ENCODE measurements around the gene PRPF40B.

PRPF40B gene

GRCh38 chr12:49642370-49642802, 19.0 kb downstream of the PRPF40B start:
- no peaks in the 10 kb centered on the region for H3K27me3 ChIP-seq (ENCODE audit: control insufficient read depth, insufficient read depth, low read length)
- H3K27ac ChIP-seq (ENCODE audit: low read depth, low read length) = no peak overlapping the region
- peaks cover 5% of the 10 kb centered on the region for H3K4me1 ChIP-seq (ENCODE audit: control insufficient read depth, insufficient read depth, low read length)
- no peak overlapping the region for H3K4me3 ChIP-seq (ENCODE audit: low read depth, low read length)
- no peaks in the 10 kb centered on the region for H3K9me3 ChIP-seq (ENCODE audit: control insufficient read depth, insufficient read depth, low read length)
- no peak overlapping the region for H3K9ac ChIP-seq (ENCODE audit: low read depth, low read length)
- peaks cover 69% of the 10 kb centered on the region for H3K36me3 ChIP-seq (ENCODE audit: control insufficient read depth, insufficient read depth, low read length)

DNA sequence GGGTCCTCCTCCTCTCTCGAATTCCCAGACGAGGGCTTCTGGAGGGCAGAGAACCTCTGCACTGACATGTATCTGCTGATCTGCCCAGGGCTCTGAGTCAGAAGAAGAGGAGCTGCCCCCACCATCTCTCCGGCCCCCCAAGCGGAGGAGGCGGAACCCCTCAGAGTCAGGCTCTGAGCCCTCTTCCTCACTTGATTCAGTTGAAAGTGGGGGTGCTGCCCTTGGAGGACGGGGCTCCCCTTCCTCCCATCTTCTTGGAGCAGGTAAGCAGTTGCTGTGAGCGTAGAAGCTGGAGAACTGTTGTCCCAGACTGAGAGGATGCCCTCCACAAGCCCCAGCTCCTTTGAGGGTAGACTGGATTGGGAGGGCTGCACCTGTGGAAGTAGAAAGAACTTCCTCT, 19.8 kb downstream of the PRPF40B start:
- H3K4me3 ChIP-seq (ENCODE audit: low read depth, low read length) = no peak overlapping the region
- H3K4me1 ChIP-seq (ENCODE audit: control insufficient read depth, insufficient read depth, low read length) = no peaks in the 10 kb centered on the region; the same call in 1 of the 2 replicates
- H3K27ac ChIP-seq (ENCODE audit: low read depth, low read length) = no peak overlapping the region
- no peak overlapping the region for H3K9ac ChIP-seq (ENCODE audit: low read depth, low read length)
- no peaks in the 10 kb centered on the region for H3K9me3 ChIP-seq (ENCODE audit: control insufficient read depth, insufficient read depth, low read length)
- H3K27me3 ChIP-seq (ENCODE audit: control insufficient read depth, insufficient read depth, low read length) = no peaks in the 10 kb centered on the region
- peaks cover 71% of the 10 kb centered on the region for H3K36me3 ChIP-seq (ENCODE audit: control insufficient read depth, insufficient read depth, low read length)

- no peak overlapping the region for H3K4me3 ChIP-seq (ENCODE audit: low read depth, low read length)
- H3K36me3 ChIP-seq (ENCODE audit: control insufficient read depth, insufficient read depth, low read length) = peaks cover 75% of the 10 kb centered on the region
- no peak overlapping the region for H3K27ac ChIP-seq (ENCODE audit: low read depth, low read length)
- H3K4me1 ChIP-seq (ENCODE audit: control insufficient read depth, insufficient read depth, low read length) = no peaks in the 10 kb centered on the region; the same call in 1 of the 2 replicates
- H3K9me3 ChIP-seq (ENCODE audit: control insufficient read depth, insufficient read depth, low read length) = no peaks in the 10 kb centered on the region
- no peaks in the 10 kb centered on the region for H3K27me3 ChIP-seq (ENCODE audit: control insufficient read depth, insufficient read depth, low read length)
- H3K9ac ChIP-seq (ENCODE audit: low read depth, low read length) = no peak overlapping the region
Measured at GRCh38 chr12:49643961-49644619, 20.7 kb downstream of the PRPF40B start.

DNA sequence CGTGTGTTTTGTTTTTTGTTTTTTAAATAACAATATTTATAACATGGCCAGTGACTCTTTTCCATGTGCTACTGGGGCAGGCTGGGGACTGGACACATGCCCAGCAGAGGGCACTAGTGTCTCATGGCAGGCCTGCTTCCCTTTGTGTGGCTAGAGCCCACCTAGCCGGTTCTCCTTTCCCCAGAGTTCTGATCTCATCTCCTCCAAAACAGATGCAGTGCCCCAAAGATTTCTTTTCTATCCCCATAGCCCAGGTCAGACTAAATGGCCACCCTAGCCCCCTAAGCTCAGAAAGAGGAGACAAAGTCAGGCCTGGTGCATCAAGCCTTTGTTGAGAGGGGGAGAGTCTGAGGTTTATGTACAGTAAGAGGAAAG, 21.2 kb downstream of the PRPF40B start:
- H3K36me3 ChIP-seq (ENCODE audit: control insufficient read depth, insufficient read depth, low read length) = peaks cover 80% of the 10 kb centered on the region
- no peak overlapping the region for H3K9ac ChIP-seq (ENCODE audit: low read depth, low read length)
- no peak overlapping the region for H3K27ac ChIP-seq (ENCODE audit: low read depth, low read length)
- H3K27me3 ChIP-seq (ENCODE audit: control insufficient read depth, insufficient read depth, low read length) = no peaks in the 10 kb centered on the region
- H3K4me1 ChIP-seq (ENCODE audit: control insufficient read depth, insufficient read depth, low read length) = no peaks in the 10 kb centered on the region; the same call in 1 of the 2 replicates
- H3K4me3 ChIP-seq (ENCODE audit: low read depth, low read length) = no peak overlapping the region
- H3K9me3 ChIP-seq (ENCODE audit: control insufficient read depth, insufficient read depth, low read length) = no peaks in the 10 kb centered on the region

DNA sequence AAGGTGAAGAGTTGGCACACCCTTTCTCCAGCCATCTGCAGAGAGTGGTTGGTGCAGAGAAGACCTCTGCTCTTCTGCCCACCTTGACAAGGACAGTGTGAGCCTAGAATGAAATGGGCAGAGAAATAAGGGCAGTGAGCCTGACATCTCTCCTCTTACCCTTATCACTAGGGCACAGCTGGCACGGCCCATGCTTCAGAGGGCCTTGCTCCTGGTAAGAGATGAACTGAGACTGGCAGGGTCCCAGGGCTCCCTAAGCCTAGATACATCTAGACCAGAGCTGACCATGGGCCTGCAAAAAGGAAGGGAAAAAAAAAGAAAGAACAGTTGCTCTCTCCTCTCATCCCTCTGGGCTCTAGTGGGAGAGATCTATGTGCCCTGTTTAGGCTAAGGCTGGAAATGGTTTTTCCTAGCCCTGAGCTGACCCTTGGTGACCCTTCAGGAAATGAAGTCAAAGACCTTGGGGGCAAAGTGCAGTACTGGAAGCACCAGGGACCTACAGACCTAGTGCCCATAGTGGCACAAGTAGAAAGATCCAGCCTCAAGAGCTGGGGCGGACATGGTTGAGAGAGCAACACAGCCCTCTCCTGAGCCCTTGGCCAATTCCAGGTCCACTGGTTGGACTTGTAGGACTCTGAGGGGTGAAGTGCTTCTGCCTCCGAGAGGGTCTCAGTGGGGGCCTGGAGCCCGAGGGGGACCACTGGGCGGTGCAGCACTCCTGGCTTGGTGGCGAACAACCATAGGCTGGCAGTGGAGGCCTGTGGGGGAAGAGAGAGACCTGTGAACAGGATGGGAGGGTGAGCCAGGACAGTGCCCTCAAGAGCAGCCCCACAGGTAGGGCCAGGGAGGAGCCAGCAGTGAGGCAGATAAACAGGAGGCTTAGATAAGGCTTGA, 22.0 kb downstream of the PRPF40B start:
- Histone ChIP-seq H3K9ac (ENCODE audit: low read depth, low read length) (no peak overlapping the region), H3K27ac (ENCODE audit: low read depth, low read length) (no peak overlapping the region), H3K9me3 (ENCODE audit: control insufficient read depth, insufficient read depth, low read length) (no peaks in the 10 kb centered on the region), H3K4me1 (ENCODE audit: control insufficient read depth, insufficient read depth, low read length) (no peaks in the 10 kb centered on the region; the same call in 1 of the 2 replicates), H3K27me3 (ENCODE audit: control insufficient read depth, insufficient read depth, low read length) (no peaks in the 10 kb centered on the region), H3K4me3 (ENCODE audit: low read depth, low read length) (no peak overlapping the region), H3K36me3 (ENCODE audit: control insufficient read depth, insufficient read depth, low read length) (peaks cover 88% of the 10 kb centered on the region)

- no peaks in the 10 kb centered on the region; the same call in 1 of the 2 replicates for H3K4me1 ChIP-seq (ENCODE audit: control insufficient read depth, insufficient read depth, low read length)
- peaks cover 98% of the 10 kb centered on the region for H3K36me3 ChIP-seq (ENCODE audit: control insufficient read depth, insufficient read depth, low read length)
- no peaks in the 10 kb centered on the region for H3K9me3 ChIP-seq (ENCODE audit: control insufficient read depth, insufficient read depth, low read length)
- no peak overlapping the region for H3K9ac ChIP-seq (ENCODE audit: low read depth, low read length)
- H3K27me3 ChIP-seq (ENCODE audit: control insufficient read depth, insufficient read depth, low read length) = no peaks in the 10 kb centered on the region
- H3K4me3 ChIP-seq (ENCODE audit: low read depth, low read length) = no peak overlapping the region
- no peak overlapping the region for H3K27ac ChIP-seq (ENCODE audit: low read depth, low read length)
Measured at GRCh38 chr12:49646331-49646830, 23.0 kb downstream of the PRPF40B start.

- H3K4me3 ChIP-seq (ENCODE audit: low read depth, low read length) = no peak overlapping the region
- H3K9me3 ChIP-seq (ENCODE audit: control insufficient read depth, insufficient read depth, low read length) = no peaks in the 10 kb centered on the region
- H3K36me3 ChIP-seq (ENCODE audit: control insufficient read depth, insufficient read depth, low read length) = peaks cover 98% of the 10 kb centered on the region
- H3K4me1 ChIP-seq (ENCODE audit: control insufficient read depth, insufficient read depth, low read length) = no peaks in the 10 kb centered on the region
- H3K9ac ChIP-seq (ENCODE audit: low read depth, low read length) = no peak overlapping the region
- no peaks in the 10 kb centered on the region for H3K27me3 ChIP-seq (ENCODE audit: control insufficient read depth, insufficient read depth, low read length)
- H3K27ac ChIP-seq (ENCODE audit: low read depth, low read length) = no peak overlapping the region
Measured at GRCh38 chr12:49646871-49647654, 23.7 kb downstream of the PRPF40B start.

DNA sequence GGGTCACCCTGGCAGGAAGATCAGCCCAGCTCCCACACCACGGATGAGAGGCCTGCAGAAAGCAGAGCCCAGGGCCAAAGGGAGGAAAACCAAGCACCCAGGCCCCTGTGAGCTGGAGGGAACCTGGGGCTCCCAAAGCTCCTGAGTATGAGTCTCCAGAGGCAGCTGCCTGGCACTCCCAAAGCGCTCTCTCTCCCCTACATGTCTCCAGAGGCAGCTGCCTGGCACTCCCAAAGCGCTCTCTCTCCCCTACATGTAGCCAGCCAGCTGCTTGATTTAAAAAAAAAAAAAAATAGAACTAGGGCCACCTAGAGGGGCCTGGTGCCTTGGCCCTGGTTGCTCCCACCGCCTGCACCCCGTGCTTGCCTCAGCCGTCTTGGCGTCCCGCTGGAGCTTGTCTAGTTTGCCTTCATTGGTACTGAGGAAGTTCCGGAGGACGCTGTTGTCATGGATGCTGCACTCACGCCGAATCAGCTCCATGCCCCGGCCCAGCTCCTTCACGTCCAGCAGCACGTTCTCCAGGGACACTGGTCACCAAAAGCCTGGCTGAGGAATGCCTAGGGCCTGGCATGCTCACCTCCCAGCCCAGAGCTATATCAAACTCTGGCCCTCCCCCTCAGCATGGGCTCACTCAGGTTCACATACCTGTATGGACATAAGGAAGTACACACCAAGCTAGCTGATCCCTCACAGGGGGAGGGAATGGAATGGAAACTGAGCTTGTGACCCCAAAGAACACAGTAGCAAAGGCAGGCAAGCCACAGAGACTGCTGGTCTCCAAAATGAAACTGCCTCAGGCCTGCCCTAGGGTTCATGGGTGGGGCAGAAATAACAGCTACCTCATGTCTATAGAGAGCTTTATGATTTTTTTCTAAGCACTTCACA, 24.7 kb downstream of the PRPF40B start:
- H3K36me3 ChIP-seq (ENCODE audit: control insufficient read depth, insufficient read depth, low read length) = peaks cover 98% of the 10 kb centered on the region
- H3K27ac ChIP-seq (ENCODE audit: low read depth, low read length) = no peak overlapping the region
- no peaks in the 10 kb centered on the region for H3K4me1 ChIP-seq (ENCODE audit: control insufficient read depth, insufficient read depth, low read length)
- H3K27me3 ChIP-seq (ENCODE audit: control insufficient read depth, insufficient read depth, low read length) = no peaks in the 10 kb centered on the region
- no peak overlapping the region for H3K4me3 ChIP-seq (ENCODE audit: low read depth, low read length)
- no peak overlapping the region for H3K9ac ChIP-seq (ENCODE audit: low read depth, low read length)
- H3K9me3 ChIP-seq (ENCODE audit: control insufficient read depth, insufficient read depth, low read length) = no peaks in the 10 kb centered on the region

DNA sequence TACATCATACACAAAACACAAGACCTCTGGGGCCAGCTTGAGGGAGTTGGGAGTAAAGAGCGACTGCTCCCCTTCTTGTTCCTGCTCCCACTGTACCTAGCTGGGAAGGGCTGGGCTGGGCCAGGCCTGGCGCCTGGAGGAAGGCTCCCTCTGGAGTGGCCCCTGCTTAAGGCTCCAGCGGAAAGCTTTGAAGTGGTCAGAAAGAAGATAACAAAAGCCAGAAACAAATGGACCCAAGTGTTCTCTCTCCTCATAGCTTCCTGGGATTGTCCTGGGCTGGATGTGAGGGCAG, 25.3 kb downstream of the PRPF40B start:
- H3K36me3 ChIP-seq (ENCODE audit: control insufficient read depth, insufficient read depth, low read length) = peaks cover 98% of the 10 kb centered on the region
- H3K9ac ChIP-seq (ENCODE audit: low read depth, low read length) = no peak overlapping the region
- no peak overlapping the region for H3K27ac ChIP-seq (ENCODE audit: low read depth, low read length)

DNA sequence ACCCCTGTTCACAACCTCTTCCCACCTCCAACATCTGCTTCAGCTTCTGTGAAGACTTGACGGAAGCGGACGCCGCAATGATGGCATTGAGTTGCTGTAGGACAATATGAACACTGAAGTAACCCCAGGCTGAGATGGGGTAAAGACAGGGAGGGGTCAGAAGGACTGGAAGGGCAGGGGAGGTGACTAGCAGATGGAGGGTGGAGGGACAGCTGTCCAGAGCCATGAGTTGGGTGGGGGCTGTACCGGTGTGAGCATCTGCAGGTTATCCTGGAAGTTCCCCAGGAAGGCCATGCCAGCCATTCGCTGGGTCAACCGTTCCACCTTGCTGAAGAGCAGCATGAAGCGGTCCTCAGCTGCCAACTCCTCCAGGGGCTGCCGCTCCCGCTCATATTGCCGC, 26.1 kb downstream of the PRPF40B start:
- no peaks in the 10 kb centered on the region for H3K4me1 ChIP-seq (ENCODE audit: control insufficient read depth, insufficient read depth, low read length)
- H3K27me3 ChIP-seq (ENCODE audit: control insufficient read depth, insufficient read depth, low read length) = no peaks in the 10 kb centered on the region
- no peak overlapping the region for H3K27ac ChIP-seq (ENCODE audit: low read depth, low read length)
- H3K9ac ChIP-seq (ENCODE audit: low read depth, low read length) = no peak overlapping the region
- no peaks in the 10 kb centered on the region for H3K9me3 ChIP-seq (ENCODE audit: control insufficient read depth, insufficient read depth, low read length)
- H3K4me3 ChIP-seq (ENCODE audit: low read depth, low read length) = no peak overlapping the region
- peaks cover 98% of the 10 kb centered on the region for H3K36me3 ChIP-seq (ENCODE audit: control insufficient read depth, insufficient read depth, low read length)

More for the DNA sequence above, 25.3 kb downstream of the PRPF40B start:
- Histone ChIP-seq H3K4me1 (ENCODE audit: control insufficient read depth, insufficient read depth, low read length) (no peaks in the 10 kb centered on the region), H3K27me3 (ENCODE audit: control insufficient read depth, insufficient read depth, low read length) (no peaks in the 10 kb centered on the region), H3K9me3 (ENCODE audit: control insufficient read depth, insufficient read depth, low read length) (no peaks in the 10 kb centered on the region), H3K4me3 (ENCODE audit: low read depth, low read length) (no peak overlapping the region)

Data from HUES48 (cell line).